GM12878 (cell line): ENCODE data around the gene INSC. TPM values are rescaled to one million over a fixed set of nuclear protein-coding genes. Genes with fewer than 3 reads are reported as not detected.

Experiments used
- ATAC-seq: fragments of 200-7000 bp; cut with Tn5 transposase; 3 replicates; pipeline ENCODE4 v1.9.1; 2020; ENCODE audit warnings: mild to moderate bottlenecking, moderate library complexity
- BruUV-seq: library from RNA; stranded (reverse); fragments of 400-500 nt; replicated peaks from 2 replicates; lab custom pipeline; 2021; lab: Mats Ljungman, UMichigan
- CTCF ChIA-PET: fragments of 300-600 bp; sonication (Branson Sonifier 250); formaldehyde crosslinking; extraction: SDS; loops from one replicate; lab custom pipeline; 2021; ENCODE audit warnings: inconsistent platforms; lab: Yijun Ruan, JAX
- POLR2A ChIA-PET: fragments of 350-600 bp; formaldehyde crosslinking; extraction: SDS; loops from one replicate; lab custom pipeline; 2021; ENCODE audit warnings: inconsistent platforms; lab: Charles Lee
- RAD21 ChIA-PET: fragments of 300-600 bp; sonication (Branson Sonifier 250); formaldehyde crosslinking; loops from one replicate; lab custom pipeline; 2023; ENCODE audit warnings: antibody characterized with exemption; ENCODE audit not compliant: unreplicated experiment; lab: Charles Lee
- SMC1A ChIA-PET: fragments of 300-600 bp; sonication (Branson Sonifier 250); formaldehyde crosslinking; loops from one replicate; lab custom pipeline; 2023; ENCODE audit not compliant: unreplicated experiment, uncharacterized antibody; lab: Charles Lee
- DNase-seq: peaks from one replicate; pipeline ENCODE4 v3.0.0-alpha.2; 2011; ENCODE audit warnings: low read depth, low spot score
- FAIRE-seq: peaks from 3 replicates; lab custom pipeline; 2011; peaks lifted over from hg19 to GRCh38; lab: Jason Lieb, UNC
- H2AFZ ChIP-seq: 2 replicates; pipeline ENCODE4 v1.6.0; 2011; ENCODE audit warnings: low read depth, low read length, control low read depth; ENCODE audit not compliant: control insufficient read depth
- H3K27ac ChIP-seq: 2 replicates; pipeline ENCODE4 v1.5.1; 2011; ENCODE audit warnings: control low read depth; ENCODE audit not compliant: control insufficient read depth, insufficient read depth
- H3K27me3 ChIP-seq, 2 experiments: replicated peaks in 1 of 2; 2 replicates each; pipeline versions ENCODE4 v1.6.0 to v1.6.1; 2011; ENCODE audit warnings: low read length in 1 of 2; ENCODE audit not compliant: control insufficient read depth in 2 of 2, insufficient read depth in 2 of 2
- H3K36me3 ChIP-seq, 2 experiments: 2 replicates each; pipeline ENCODE4 v1.5.1; 2011; ENCODE audit warnings: low read length in 1 of 2; ENCODE audit not compliant: control insufficient read depth in 2 of 2, insufficient read depth in 2 of 2
- H3K4me1 ChIP-seq: 2 replicates; pipeline ENCODE4 v1.6.1; 2011; ENCODE audit warnings: mild to moderate bottlenecking, low read length, moderate library complexity, mixed read lengths; ENCODE audit not compliant: control insufficient read depth, insufficient read depth
- H3K4me2 ChIP-seq: 2 replicates; pipeline ENCODE4 v1.6.0; 2011; ENCODE audit warnings: control low read depth; ENCODE audit not compliant: control insufficient read depth, insufficient read depth
- H3K4me3 ChIP-seq: fragments of 200-600 bp; sonication (generic); 2 replicates; pipeline ENCODE4 v1.5.1; 2016
- H3K79me2 ChIP-seq: 2 replicates; pipeline ENCODE4 v1.6.0; 2011; ENCODE audit warnings: low read length; ENCODE audit not compliant: control insufficient read depth, insufficient read depth
- H3K9ac ChIP-seq: 2 replicates; pipeline ENCODE4 v1.8.0; 2011; ENCODE audit warnings: low read length, control low read depth, mixed read lengths; ENCODE audit not compliant: control insufficient read depth, insufficient read depth
- H3K9me3 ChIP-seq: replicated peaks from 3 replicates; pipeline ENCODE4 v1.5.1; 2011; ENCODE audit warnings: mild to moderate bottlenecking, low read length; ENCODE audit not compliant: control insufficient read depth, insufficient read depth
- H4K20me1 ChIP-seq: 2 replicates; pipeline ENCODE4 v1.6.0; 2011; ENCODE audit not compliant: control insufficient read depth, insufficient read depth
- MEF2B ChIP-seq: fragments of 450-650 bp; IDR thresholded peaks from 2 replicates; pipeline ENCODE4 v1.6.1; 2018; ENCODE audit warnings: mild to moderate bottlenecking, moderate library complexity; ENCODE audit not compliant: partially characterized antibody, poor library complexity, severe bottlenecking
- RAD51 ChIP-seq: fragments of 450-650 bp; IDR thresholded peaks from 2 replicates; pipeline ENCODE4 v1.6.1; 2016; ENCODE audit warnings: moderate library complexity, mild to moderate bottlenecking, inconsistent platforms
- RCOR1 ChIP-seq: conservative IDR thresholded peaks from 2 replicates; pipeline ENCODE4 v1.6.1; 2012; ENCODE audit warnings: low read depth, low read length, improper control_type of control experiment
- SIX5 ChIP-seq: IDR thresholded peaks from 2 replicates; pipeline ENCODE4 v1.6.1; 2011; ENCODE audit warnings: mild to moderate bottlenecking, low read depth, low read length, moderate library complexity; ENCODE audit not compliant: severe bottlenecking
- TARDBP ChIP-seq: IDR thresholded peaks from 2 replicates; pipeline ENCODE4 v1.6.1; 2016; ENCODE audit warnings: borderline replicate concordance
- ZBTB33 ChIP-seq: fragments of 450-650 bp; IDR thresholded peaks from 2 replicates; pipeline ENCODE4 v1.6.1; 2017; ENCODE audit warnings: mild to moderate bottlenecking
- ZNF217 ChIP-seq: fragments of 450-650 bp; IDR thresholded peaks from 2 replicates; pipeline ENCODE4 v1.6.1; 2017; ENCODE audit warnings: antibody characterized with exemption, mild to moderate bottlenecking
- WGBS: methylation state at CpG from one replicate; pipeline ENCODE4 v1.1.6; 2016; ENCODE audit warnings: low lambda C conversion rate; ENCODE audit not compliant: insufficient replicate concordance, insufficient coverage; ENCODE audit errors: missing lambda C conversion rate; 5-methylcytosine and 5-hydroxymethylcytosine counted together
- in situ Hi-C: fragments of 300-500 bp; cut with MboI; formaldehyde crosslinking; loops from 9 replicates; pipeline ENCODE4 v1.14.3; 2018; ENCODE audit warnings: mixed read lengths
- intact Hi-C: fragments of 100-400 bp; cut with micrococcal nuclease; formaldehyde crosslinking; loops from one replicate; pipeline ENCODE4 v1.14.2; 2022; ENCODE audit not compliant: unreplicated experiment
- polyA plus RNA-seq, 11 experiments: library from polyadenylated mRNA; depleted of rRNA in 4 of 11; unstranded in 6 of 11; stranded (reverse) in 5 of 11; fragments of >200 nt; fragmentation: Nextera tagmentation in 4 of 11; fragmentation: Illumina TruSeq in 1 of 11; extraction: Ambion mirVana in 4 of 11; extraction: Trizol in 1 of 11; gene quantifications; 1 replicate in 1 of 11; 2 replicates in 10 of 11; pipeline versions ENCODE4 v1.2.1 to v1.2.3, GENCODE V29; 2011 to 2016; ENCODE audit warnings: inconsistent platforms in 2 of 11, missing spikeins in 2 of 11, low read depth in 1 of 11
- total RNA-seq, 4 experiments: library from RNA; depleted of rRNA in 3 of 4; stranded (reverse); fragments of >200 nt in 3 of 4; fragmentation: Illumina TruSeq in 1 of 4; extraction: Trizol in 1 of 4; gene quantifications; 2 replicates each; pipeline versions ENCODE4 v1.2.1 to v1.2.3, GENCODE V29; 2013 to 2021

INSC gene
- total and polyA plus RNA-seq, 10 of the 15 experiments (the other 5 are each of a cell fraction or from before 2014, with no cell fraction given): 0.13 to 0.33 TPM; not detected in 8

GRCh38 chr11:15115686-15116085 lies 963 bp downstream of the INSC start:
- 86% methylated on average over 5 of the region's 5 CpGs for WGBS
- intact Hi-C loops: no loop called here
- no peak overlapping the region for H2AFZ ChIP-seq
- ATAC-seq (no peak), DNase-seq (no peak), FAIRE-seq (no peak)
- H3K4me2 ChIP-seq: no peak overlapping the region
- no peaks in the 10 kb centered on the region for H3K27me3 ChIP-seq
- no peaks in the 10 kb centered on the region for H4K20me1 ChIP-seq
- TF ChIP-seq ZNF217 (no peak), TARDBP (no peak), ZBTB33 (no peak), MEF2B (no peak), SIX5 (no peak), RAD51 (no peak), RCOR1 (no peak)
- no peaks in the 10 kb centered on the region for H3K79me2 ChIP-seq
- H3K4me1 ChIP-seq: peaks cover 18% of the 10 kb centered on the region
- RAD21 ChIA-PET: no interaction called here
- no peaks in the 10 kb centered on the region for H3K36me3 ChIP-seq
- H3K4me3 ChIP-seq: no peak overlapping the region
- POLR2A ChIA-PET: no interaction called here
- in situ Hi-C loops: no loop called here
- H3K9me3 ChIP-seq: no peaks in the 10 kb centered on the region; the same call in 2 of the 3 replicates
- CTCF ChIA-PET: interaction anchor here (0.6 to 1.5 kb wide), 4 partner anchors 14 to 94 kb away, joined by 3 to 4 read pairs (median 3); no protein-coding TSS in a partner anchor
- no TSS peak for BruUV-seq
- SMC1A ChIA-PET: interaction anchor here (1.6 to 1.7 kb wide), 2 partner anchors 15 to 43 kb away, joined by 3 to 4 read pairs; no protein-coding TSS in a partner anchor
- H3K9ac ChIP-seq: no peak overlapping the region
- no peak overlapping the region for H3K27ac ChIP-seq
